OCI-LY3 (cell line): ENCODE data around the gene DEFB131B.
"Not testable (repeated sequence)": the region's sequence is repeated elsewhere in the genome, so short reads cannot be mapped to it uniquely, and the experiment has no call there.

Experiments used
- EZH2phosphoT487 ChIP-seq: fragments of 200-600 bp; shearing (Covaris generic); IDR thresholded peaks from 2 replicates; pipeline ENCODE4 v1.6.1; 2018; ENCODE audit warnings: antibody characterized with exemption, mixed run types, low read depth
- TF ChIP-seq, protein P1 (sequence below): fragments of 200-600, 300-600 bp; sonication (generic); IDR thresholded peaks from 2 replicates; pipeline ENCODE4 v1.5.1; 2014; ENCODE audit warnings: antibody characterized with exemption, low read length, low read depth

DNA sequence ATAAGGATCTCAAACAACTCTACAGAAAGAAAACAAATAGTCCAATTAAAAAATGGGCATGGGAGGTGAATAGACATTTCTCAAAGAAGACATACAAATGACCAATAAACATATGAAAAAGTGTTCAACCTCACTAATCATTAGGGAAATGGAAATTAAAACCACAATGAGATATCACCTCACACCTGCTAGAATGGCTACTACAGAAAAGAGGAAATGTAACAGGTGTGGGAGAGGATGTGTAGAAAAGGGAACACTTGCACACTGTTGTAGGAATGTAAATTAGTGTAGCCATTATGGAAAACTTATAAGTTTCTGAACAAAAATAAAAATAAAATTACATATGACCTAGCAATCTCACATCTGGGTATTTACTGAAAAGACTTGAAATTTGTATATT, 7.6 kb upstream of the DEFB131B start:
- TF ChIP-seq, protein P1, sequence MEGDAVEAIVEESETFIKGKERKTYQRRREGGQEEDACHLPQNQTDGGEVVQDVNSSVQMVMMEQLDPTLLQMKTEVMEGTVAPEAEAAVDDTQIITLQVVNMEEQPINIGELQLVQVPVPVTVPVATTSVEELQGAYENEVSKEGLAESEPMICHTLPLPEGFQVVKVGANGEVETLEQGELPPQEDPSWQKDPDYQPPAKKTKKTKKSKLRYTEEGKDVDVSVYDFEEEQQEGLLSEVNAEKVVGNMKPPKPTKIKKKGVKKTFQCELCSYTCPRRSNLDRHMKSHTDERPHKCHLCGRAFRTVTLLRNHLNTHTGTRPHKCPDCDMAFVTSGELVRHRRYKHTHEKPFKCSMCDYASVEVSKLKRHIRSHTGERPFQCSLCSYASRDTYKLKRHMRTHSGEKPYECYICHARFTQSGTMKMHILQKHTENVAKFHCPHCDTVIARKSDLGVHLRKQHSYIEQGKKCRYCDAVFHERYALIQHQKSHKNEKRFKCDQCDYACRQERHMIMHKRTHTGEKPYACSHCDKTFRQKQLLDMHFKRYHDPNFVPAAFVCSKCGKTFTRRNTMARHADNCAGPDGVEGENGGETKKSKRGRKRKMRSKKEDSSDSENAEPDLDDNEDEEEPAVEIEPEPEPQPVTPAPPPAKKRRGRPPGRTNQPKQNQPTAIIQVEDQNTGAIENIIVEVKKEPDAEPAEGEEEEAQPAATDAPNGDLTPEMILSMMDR: not testable (repeated sequence)
- TF ChIP-seq EZH2phosphoT487: not testable (repeated sequence)
